ENCODE results near the gene TECTA. TPM values are rescaled to one million over a fixed set of nuclear protein-coding genes. Genes with fewer than 3 reads are reported as not detected.

TECTA gene
- 2.6 and 3.3 TPM in 2 replicates for polyA plus RNA-seq
- 6.1 and 6.8 TPM in 2 replicates for polyA minus RNA-seq

GRCh38 chr11:121100943-121101342, at the start of gene TECTA:
TSS of gene TECTA (plus strand) at chr11:121101243. CDS start at chr11:121102666, 1,423 bp downstream.
- no peaks in the 10 kb centered on the region for H3K9me3 ChIP-seq (ENCODE audit: low read length)
- no peaks in the 10 kb centered on the region for H3K36me3 ChIP-seq (ENCODE audit: insufficient read depth, low read length)
- TF ChIP-seq REST (IDR thresholded peaks at IDR 0.05; ENCODE audit: borderline replicate concordance) (no peak), SMC3 (conservative IDR thresholded peaks at IDR 0.05; ENCODE audit: poor library complexity) (no peak), RAD21 (conservative IDR thresholded peaks at IDR 0.05) (no peak), POLR2AphosphoS5 (IDR thresholded peaks at IDR 0.05) (no peak), EP300 (conservative IDR thresholded peaks at IDR 0.05; ENCODE audit: poor library complexity, severe bottlenecking) (no peak)
- TF ChIP-seq, protein P1, sequence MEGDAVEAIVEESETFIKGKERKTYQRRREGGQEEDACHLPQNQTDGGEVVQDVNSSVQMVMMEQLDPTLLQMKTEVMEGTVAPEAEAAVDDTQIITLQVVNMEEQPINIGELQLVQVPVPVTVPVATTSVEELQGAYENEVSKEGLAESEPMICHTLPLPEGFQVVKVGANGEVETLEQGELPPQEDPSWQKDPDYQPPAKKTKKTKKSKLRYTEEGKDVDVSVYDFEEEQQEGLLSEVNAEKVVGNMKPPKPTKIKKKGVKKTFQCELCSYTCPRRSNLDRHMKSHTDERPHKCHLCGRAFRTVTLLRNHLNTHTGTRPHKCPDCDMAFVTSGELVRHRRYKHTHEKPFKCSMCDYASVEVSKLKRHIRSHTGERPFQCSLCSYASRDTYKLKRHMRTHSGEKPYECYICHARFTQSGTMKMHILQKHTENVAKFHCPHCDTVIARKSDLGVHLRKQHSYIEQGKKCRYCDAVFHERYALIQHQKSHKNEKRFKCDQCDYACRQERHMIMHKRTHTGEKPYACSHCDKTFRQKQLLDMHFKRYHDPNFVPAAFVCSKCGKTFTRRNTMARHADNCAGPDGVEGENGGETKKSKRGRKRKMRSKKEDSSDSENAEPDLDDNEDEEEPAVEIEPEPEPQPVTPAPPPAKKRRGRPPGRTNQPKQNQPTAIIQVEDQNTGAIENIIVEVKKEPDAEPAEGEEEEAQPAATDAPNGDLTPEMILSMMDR (IDR thresholded peaks at IDR 0.05; ENCODE audit: poor library complexity, severe bottlenecking) = no peak
- H3F3A ChIP-seq (ENCODE audit: insufficient read depth, low read length, poor library complexity, severe bottlenecking) = no peaks in the 10 kb centered on the region
- H3K4me2 ChIP-seq (ENCODE audit: low read length) = no peak within 1 kb of the TSS
- no peaks in the 10 kb centered on the region for H3K79me2 ChIP-seq (replicated peaks; ENCODE audit: insufficient read depth, low read length)
- no peak within 1 kb of the TSS for H3K27ac ChIP-seq (ENCODE audit: low read length)
- H3K9me2 ChIP-seq (ENCODE audit: insufficient read depth, low read length) = no peaks in the 10 kb centered on the region
- H3K27me3 ChIP-seq (ENCODE audit: insufficient read depth, low read depth, low read length) = no peaks in the 10 kb centered on the region
- no peak within 1 kb of the TSS for H3K4me3 ChIP-seq (ENCODE audit: low read length)
- no peak within 1 kb of the TSS for H3K9ac ChIP-seq (ENCODE audit: low read length)
- no peaks in the 10 kb centered on the region for H4K20me1 ChIP-seq (ENCODE audit: insufficient read depth)
- H2AFZ ChIP-seq (ENCODE audit: low read depth, low read length) = no peak within 1 kb of the TSS

DNA sequence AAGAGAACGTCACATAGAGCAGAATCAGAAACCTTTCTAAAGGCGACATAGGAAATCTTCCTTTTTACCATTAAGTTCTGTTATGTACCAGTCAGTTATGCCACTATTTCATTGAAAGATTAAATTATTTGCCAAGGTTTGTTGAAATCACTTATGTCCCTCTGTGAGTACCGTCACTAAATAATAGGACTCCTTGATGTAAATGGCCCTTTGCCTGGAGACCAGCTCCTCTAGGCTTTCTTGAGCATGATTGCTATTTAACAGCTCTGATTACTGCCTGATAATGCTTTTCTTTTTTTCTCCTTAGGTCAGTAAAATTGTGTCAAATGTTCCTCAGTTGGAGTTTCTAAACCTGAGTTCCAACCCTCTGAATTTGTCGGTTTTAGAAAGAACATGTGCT, 47.8 kb upstream of the TECTA start:
- Histone ChIP-seq H3K9me2 (ENCODE audit: insufficient read depth, low read length) (no peaks in the 10 kb centered on the region), H3K27me3 (ENCODE audit: insufficient read depth, low read depth, low read length) (no peaks in the 10 kb centered on the region), H3K4me3 (ENCODE audit: low read length) (no peak overlapping the region), H3K27ac (ENCODE audit: low read length) (no peak overlapping the region), H3K4me2 (ENCODE audit: low read length) (no peak overlapping the region), H3F3A (ENCODE audit: insufficient read depth, low read length, poor library complexity, severe bottlenecking) (no peaks in the 10 kb centered on the region), H4K20me1 (ENCODE audit: insufficient read depth) (no peaks in the 10 kb centered on the region), H3K9ac (ENCODE audit: low read length) (no peak overlapping the region), H3K79me2 (replicated peaks; ENCODE audit: insufficient read depth, low read length) (no peaks in the 10 kb centered on the region), H3K9me3 (ENCODE audit: low read length) (no peaks in the 10 kb centered on the region), H2AFZ (ENCODE audit: low read depth, low read length) (no peak overlapping the region), H3K36me3 (ENCODE audit: insufficient read depth, low read length) (peaks cover 10% of the 10 kb centered on the region)
- no peak for TF ChIP-seq EZH2 (IDR thresholded peaks at IDR 0.05; ENCODE audit: borderline replicate concordance, insufficient read depth, low read length, poor library complexity, severe bottlenecking)
- TF ChIP-seq SMC3 (conservative IDR thresholded peaks at IDR 0.05; ENCODE audit: poor library complexity) = no peak
- no peak for TF ChIP-seq EP300 (conservative IDR thresholded peaks at IDR 0.05; ENCODE audit: poor library complexity, severe bottlenecking)
- no peak for TF ChIP-seq RAD21 (conservative IDR thresholded peaks at IDR 0.05)
- no peak for TF ChIP-seq TAF1 (IDR thresholded peaks at IDR 0.05; ENCODE audit: low read depth)
- TF ChIP-seq, protein P1 (IDR thresholded peaks at IDR 0.05; ENCODE audit: poor library complexity, severe bottlenecking) = no peak
- TF ChIP-seq MXI1 (conservative IDR thresholded peaks at IDR 0.05; ENCODE audit: poor library complexity, severe bottlenecking) = no peak
- no peak for TF ChIP-seq REST (IDR thresholded peaks at IDR 0.05; ENCODE audit: borderline replicate concordance)
- no peak for TF ChIP-seq POLR2AphosphoS5 (IDR thresholded peaks at IDR 0.05)
